Pancreas (tissue), 10 donors: ENCODE results near the gene HINFP. TPM values are rescaled to one million over a fixed set of nuclear protein-coding genes. Genes with fewer than 3 reads are reported as not detected.

Experiments
- ATAC-seq, 4 donors: fragments of 200-7000 bp; cut with Tn5 transposase; one replicate each; pipeline versions ENCODE4 v1.8.0 to v1.9.1; 2020; ENCODE audit warnings: mild to moderate bottlenecking in 4 of 4, moderate library complexity in 4 of 4
- DNase-seq, 6 donors: peaks; one replicate each; pipeline ENCODE4 v3.0.0-alpha.2; 2020
- FAIRE-seq: peaks from 2 replicates; lab custom pipeline; 2012; peaks lifted over from hg19 to GRCh38; lab: Jason Lieb, UNC
- H3K27ac ChIP-seq, 4 donors: fragments of 200-600 bp; sonication (generic); 1 replicate in 3 of 4; 2 replicates in 1 of 4; pipeline versions ENCODE4 v1.5.0 to v1.8.0; 2020
- H3K27me3 ChIP-seq, 4 donors: fragments of 200-600 bp; one replicate each; pipeline ENCODE4 v1.8.0; 2021
- H3K36me3 ChIP-seq, 3 donors: fragments of 200-600 bp; sonication (generic) in 1 of 3; one replicate each; pipeline versions ENCODE4 v1.5.0 to v1.8.0; 2020 to 2021
- H3K4me1 ChIP-seq, 3 donors: fragments of 200-600 bp; one replicate each; pipeline ENCODE4 v1.8.0; 2021
- H3K4me3 ChIP-seq, 4 donors: fragments of 200-600 bp; sonication (generic) in 2 of 4; one replicate each; pipeline versions ENCODE4 v1.5.0 to v1.8.0; 2020 to 2021
- H3K9me3 ChIP-seq, 4 donors: fragments of 200-600 bp; one replicate each; pipeline ENCODE4 v1.8.0; 2021
- CTCF ChIP-seq, 4 donors: fragments of 200-600 bp; sonication (generic) in 3 of 4; IDR thresholded peaks; one replicate each; pipeline versions ENCODE4 v1.5.0 to v1.8.0; 2021; ENCODE audit warnings: antibody characterized with exemption in 4 of 4
- WGBS, 2 donors: extraction: QIAGEN DNeasy Blood & Tissue Kit; methylation state at CpG; one replicate each; pipeline ENCODE4 v1.1.7; 2013; 5-methylcytosine and 5-hydroxymethylcytosine counted together
- intact Hi-C, 3 donors: fragments of 100-400 bp; cut with DNase I; formaldehyde crosslinking; loops; one replicate each; pipeline versions ENCODE4 v1.11.1 to v1.14.2; 2022
- polyA plus RNA-seq, 2 donors: library from polyadenylated mRNA; stranded (reverse); fragments of 200-250 nt; gene quantifications; one replicate each; pipeline ENCODE4 v1.2.3, GENCODE V29; 2013
- total RNA-seq, 6 donors: library from RNA; stranded (reverse); fragmentation: NEBNext Ultra II Directional in 4 of 6; extraction: Animal tissue kit (Norgen Biotek cat#: 25700) in 4 of 6; gene quantifications; one replicate each; pipeline versions ENCODE4 v1.2.1 to v1.2.4, GENCODE V29; 2021 to 2023
- donor health status: healthy with polysubstance abuse.
- donor health status: DM: no; HTN: no; CAD: no; lungs with moderate emphysema.
- donor health status: DM: no; HTN: no; CAD: no.
- donor health status: control.
- donor health status: control.
- donor health status: Bipolar disorder and iron deficiency.
- donor health status: DM: yes; HTN: yes; CAD: no.
- donor health status: DM: no; HTN: no; CAD: no.
- donor health status: DM: no; HTN: no; CAD: no.
- donor health status: DM: yes; HTN: yes; CAD: no.

HINFP gene
- total and polyA plus RNA-seq, 8 donors: 8.6 to 21.3 (median 13.3) TPM

GRCh38 chr11:119118227-119118626, 3.2 kb upstream of the HINFP start:
- Histone ChIP-seq H3K4me1 (peaks cover 0 to 9% (median 6%) of the 10 kb centered on the region in 3 donors), H3K27ac (no peak overlapping the region), H3K9me3 (no peaks in the 10 kb centered on the region), H3K27me3 (no peaks in the 10 kb centered on the region), H3K36me3 (peaks cover 0 to 7% (median 0%) of the 10 kb centered on the region in 3 donors), H3K4me3 (no peak overlapping the region)
- DNase-seq (no peak), FAIRE-seq (no peak), ATAC-seq (no peak)
- TF ChIP-seq CTCF (IDR thresholded peaks at IDR 0.05): no peak
- WGBS, 2 donors: 89 to 94% methylated on average over 5 of the region's 5 CpGs
- intact Hi-C loops: no loop called here

GRCh38 chr11:119118946-119119345, 2.4 kb upstream of the HINFP start:
- FAIRE-seq: no peak
- no peak for ATAC-seq
- no peak for TF ChIP-seq CTCF (IDR thresholded peaks at IDR 0.05)

GRCh38 chr11:119120639-119121007, 757 bp upstream of the HINFP start:
- Histone ChIP-seq H3K36me3 (no peaks in the 10 kb centered on the region), H3K27ac (peak overlapping the region in 3 of 4 donors; percentile 39 to 64 (median 61)), H3K4me3 (peak overlapping the region; percentile 26 to 81 (median 56)), H3K27me3 (no peaks in the 10 kb centered on the region), H3K4me1 (peaks cover 6 to 10% (median 7%) of the 10 kb centered on the region in 3 donors), H3K9me3 (no peaks in the 10 kb centered on the region)
- TF ChIP-seq CTCF (IDR thresholded peaks at IDR 0.05): no peak
- peak in 1 of 4 donors; percentile 2 for ATAC-seq
- intact Hi-C loops: no loop called here
- DNase-seq: no peak
- 8 to 11% methylated on average over 5 of the region's 5 CpGs for WGBS, 2 donors
- FAIRE-seq: no peak

More at GRCh38 chr11:119118946-119119345, 2.4 kb upstream of the HINFP start:
- WGBS, 2 donors: 90 to 92% methylated on average over 1 of the region's 1 CpG
- Histone ChIP-seq H3K4me3 (no peak overlapping the region), H3K27ac (no peak overlapping the region), H3K9me3 (no peaks in the 10 kb centered on the region), H3K27me3 (no peaks in the 10 kb centered on the region), H3K4me1 (peaks cover 0 to 9% (median 6%) of the 10 kb centered on the region in 3 donors), H3K36me3 (peaks cover 0 to 3% (median 0%) of the 10 kb centered on the region in 3 donors)
- intact Hi-C loops: no loop called here
- no peak for DNase-seq

GRCh38 chr11:119121811-119122124, 388 bp downstream of the HINFP start:
- FAIRE-seq (no peak), DNase-seq (no peak), ATAC-seq (no peak)
- H3K27me3 ChIP-seq: no peaks in the 10 kb centered on the region
- intact Hi-C loops: no loop called here
- no peaks in the 10 kb centered on the region for H3K36me3 ChIP-seq
- peaks cover 6 to 18% (median 18%) of the 10 kb centered on the region in 3 donors for H3K4me1 ChIP-seq
- H3K4me3 ChIP-seq: peak overlapping the region; percentile 72 to 93 (median 79)
- H3K27ac ChIP-seq: peak overlapping the region in 3 of 4 donors; percentile 49 to 57 (median 50)
- no peaks in the 10 kb centered on the region for H3K9me3 ChIP-seq
- no peak for TF ChIP-seq CTCF (IDR thresholded peaks at IDR 0.05)
- WGBS, 2 donors: 0% methylated on average over 20 of the region's 20 CpGs

- no peak for FAIRE-seq
- intact Hi-C loops: no loop called here
- no peak for TF ChIP-seq CTCF (IDR thresholded peaks at IDR 0.05)
Observed at GRCh38 chr11:119125821-119126220, 4.4 kb downstream of the HINFP start.

More at GRCh38 chr11:119125821-119126220, 4.4 kb downstream of the HINFP start:
- Histone ChIP-seq H3K36me3 (peaks cover 0 to 4% (median 0%) of the 10 kb centered on the region in 3 donors), H3K9me3 (no peaks in the 10 kb centered on the region), H3K4me3 (no peak overlapping the region), H3K27ac (peak overlapping the region in 2 of 4 donors; percentile 5 to 44), H3K4me1 (peaks cover 6 to 20% (median 18%) of the 10 kb centered on the region in 3 donors), H3K27me3 (no peaks in the 10 kb centered on the region)
- WGBS, 2 donors: 56 to 60% methylated on average over 6 of the region's 6 CpGs
- DNase-seq (no peak), ATAC-seq (no peak)
